GM21515 (cell line): ENCODE results near the gene OSBPL5.
"Not testable (repeated sequence)": the region's sequence is repeated elsewhere in the genome, so short reads cannot be mapped to it uniquely, and the experiment has no call there.

ENCODE experiments used
- ATAC-seq: cut with Tn5 transposase; IDR thresholded peaks from one replicate; pipeline ENCODE4 v1.9.1; 2021; ENCODE audit not compliant: unreplicated experiment

Gene OSBPL5

GRCh38 chr11:3087821-3088800 lies 77.0 kb downstream of the OSBPL5 start:
- no peak for ATAC-seq

GRCh38 chr11:3087373-3087772 lies 77.7 kb downstream of the OSBPL5 start:
- ATAC-seq = no peak

- no peak for ATAC-seq
Measured at GRCh38 chr11:3086671-3087150, 78.4 kb downstream of the OSBPL5 start.

GRCh38 chr11:3086114-3086513 lies 79.0 kb downstream of the OSBPL5 start:
- no peak for ATAC-seq

- ATAC-seq = no peak
Measured at GRCh38 chr11:3085052-3085451, 80.1 kb downstream of the OSBPL5 start.

GRCh38 chr11:3083321-3083720 lies 81.8 kb downstream of the OSBPL5 start:
- no peak for ATAC-seq

GRCh38 chr11:3081386-3081751 lies 83.7 kb downstream of the OSBPL5 start:
- no peak for ATAC-seq

GRCh38 chr11:3080733-3081385 lies 84.3 kb downstream of the OSBPL5 start:
- no peak for ATAC-seq

- no peak for ATAC-seq
Measured at GRCh38 chr11:3080104-3080503, 85.0 kb downstream of the OSBPL5 start.

GRCh38 chr11:3077846-3078440 lies 87.2 kb downstream of the OSBPL5 start:
- ATAC-seq = no peak

GRCh38 chr11:3077189-3077836 lies 87.8 kb downstream of the OSBPL5 start:
- no peak for ATAC-seq

- ATAC-seq = no peak
Measured at GRCh38 chr11:3074912-3075589, 90.1 kb downstream of the OSBPL5 start.

- no peak for ATAC-seq
Measured at GRCh38 chr11:3073029-3073435, 92.1 kb downstream of the OSBPL5 start.

GRCh38 chr11:3069425-3069824 lies 95.7 kb downstream of the OSBPL5 start:
- ATAC-seq = no peak

GRCh38 chr11:3066308-3066707 lies 98.8 kb downstream of the OSBPL5 start:
- not testable (repeated sequence) for ATAC-seq

- ATAC-seq = not testable (repeated sequence)
Measured at GRCh38 chr11:3064709-3065108, 100.4 kb downstream of the OSBPL5 start.

- not testable (repeated sequence) for ATAC-seq
Measured at GRCh38 chr11:3063876-3064275, 101.2 kb downstream of the OSBPL5 start.

GRCh38 chr11:3063432-3063831 lies 101.7 kb downstream of the OSBPL5 start:
- not testable (repeated sequence) for ATAC-seq

GRCh38 chr11:3060436-3061025 lies 104.6 kb downstream of the OSBPL5 start:
- ATAC-seq = no peak
